HepG2 (cell line): ENCODE results near the gene SSC4D. TPM values are rescaled to one million over a fixed set of nuclear protein-coding genes. Genes with fewer than 3 reads are reported as not detected.

ENCODE experiments used
- AHDC1 ChIP-seq: sonication (generic); formaldehyde crosslinking; IDR thresholded peaks from 2 replicates; pipeline ENCODE4 v1.5.1; 2020; ENCODE audit warnings: mild to moderate bottlenecking, missing genetic modification reagents, borderline replicate concordance
- ATF2 ChIP-seq: sonication (generic); formaldehyde crosslinking; IDR thresholded peaks from 2 replicates; pipeline ENCODE4 v1.4.0; 2020; ENCODE audit warnings: missing genetic modification reagents
- GPN1 ChIP-seq: sonication (generic); formaldehyde crosslinking; IDR thresholded peaks from 2 replicates; pipeline ENCODE4 v1.5.1; 2020; ENCODE audit warnings: missing genetic modification reagents, borderline replicate concordance
- HOMEZ ChIP-seq: IDR thresholded peaks from 2 replicates; pipeline ENCODE4 v1.6.1; 2016; ENCODE audit warnings: low read depth
- KLF11 ChIP-seq: IDR thresholded peaks from 2 replicates; pipeline ENCODE4 v1.6.1; 2016; ENCODE audit warnings: missing compliant biosample characterization
- RFX1 ChIP-seq: fragments of 450-650 bp; IDR thresholded peaks from 2 replicates; pipeline ENCODE4 v1.6.1; 2017
- SALL2 ChIP-seq: sonication (generic); formaldehyde crosslinking; IDR thresholded peaks from 2 replicates; pipeline ENCODE4 v1.8.1; 2023; ENCODE audit warnings: mild to moderate bottlenecking, missing genetic modification reagents, inconsistent platforms
- TARDBP ChIP-seq: sonication (generic); formaldehyde crosslinking; IDR thresholded peaks from 2 replicates; pipeline ENCODE4 v1.8.0; 2022; ENCODE audit warnings: mild to moderate bottlenecking, missing genetic modification reagents
- TOPORS ChIP-seq: sonication (generic); formaldehyde crosslinking; IDR thresholded peaks from 2 replicates; pipeline ENCODE4 v1.8.0; 2023; ENCODE audit warnings: mild to moderate bottlenecking, missing genetic modification reagents
- ZBTB33 ChIP-seq: sonication (generic); formaldehyde crosslinking; IDR thresholded peaks from 2 replicates; pipeline ENCODE4 v1.4.0; 2020; ENCODE audit warnings: missing genetic modification reagents
- ZBTB4 ChIP-seq: sonication (generic); formaldehyde crosslinking; IDR thresholded peaks from 2 replicates; pipeline ENCODE4 v1.4.0; 2020; ENCODE audit warnings: missing genetic modification reagents, mild to moderate bottlenecking, borderline replicate concordance
- ZNF143 ChIP-seq: sonication (generic); formaldehyde crosslinking; IDR thresholded peaks from 2 replicates; pipeline ENCODE4 v1.4.0; 2020; ENCODE audit warnings: missing genetic modification reagents
- ZNF337 ChIP-seq: sonication (generic); formaldehyde crosslinking; IDR thresholded peaks from 2 replicates; pipeline ENCODE4 v1.5.1; 2020; ENCODE audit warnings: missing genetic modification reagents, low read depth, mild to moderate bottlenecking, borderline replicate concordance
- ZNF704 ChIP-seq: sonication (generic); formaldehyde crosslinking; IDR thresholded peaks from 2 replicates; pipeline ENCODE4 v1.8.1; 2023; ENCODE audit warnings: mild to moderate bottlenecking, inconsistent platforms, moderate library complexity, missing genetic modification reagents, borderline replicate concordance
- polyA plus RNA-seq, 8 experiments: library from polyadenylated mRNA; depleted of rRNA in 3 of 8; stranded (reverse) in 7 of 8; unstranded in 1 of 8; fragments of >200 nt; fragmentation: Illumina TruSeq in 4 of 8; extraction: Trizol in 4 of 8; gene quantifications; 2 replicates each; pipeline versions ENCODE4 v1.2.1 to v1.2.3, GENCODE V29; 2011 to 2016; ENCODE audit warnings: low read depth in 4 of 8, missing spikeins in 1 of 8, mixed read lengths in 1 of 8; ENCODE audit not compliant: insufficient read depth in 1 of 8
- total RNA-seq, 5 experiments: library from RNA; depleted of rRNA; stranded (reverse); fragments of >200 nt; fragmentation: Illumina TruSeq; extraction: Trizol; gene quantifications; 2 replicates each; pipeline ENCODE4 v1.2.3, GENCODE V29; 2016; ENCODE audit warnings: low read depth in 1 of 5

The SSC4D gene
- total and polyA plus RNA-seq, 2 of the 13 experiments (the other 11 are each of a cell fraction or from before 2014, with no cell fraction given) = 33.3 to 63.8 TPM

- TF ChIP-seq ZBTB33 (CRISPR knock-in tag) = peak; percentile 25; the same call in 1 of the 2 replicates
- no peak for TF ChIP-seq TOPORS (CRISPR knock-in tag)
- TF ChIP-seq GPN1 = no peak
- TF ChIP-seq ATF2 (CRISPR knock-in tag) = no peak
- TF ChIP-seq SALL2 (CRISPR knock-in tag) = no peak
- TF ChIP-seq ZNF143 (CRISPR knock-in tag) = no peak
- TF ChIP-seq KLF11 (CRISPR knock-in tag) = no peak
- peak; percentile 32; the same call in 1 of the 2 replicates for TF ChIP-seq ZBTB4 (CRISPR knock-in tag)
- no peak for TF ChIP-seq ZNF337 (CRISPR knock-in tag)
- peak; percentile 48; the same call in 1 of the 2 replicates for TF ChIP-seq TARDBP (CRISPR knock-in tag)
- TF ChIP-seq RFX1 = no peak
- TF ChIP-seq HOMEZ = peak; percentile 63; the same call in 1 of the 2 replicates
- no peak for TF ChIP-seq ZNF704 (CRISPR knock-in tag)
- TF ChIP-seq AHDC1 = peak; percentile 65; the same call in 1 of the 2 replicates
Measured at GRCh38 chr7:76343931-76344321, 65.6 kb downstream of the SSC4D start (continued).
